T-helper 17 cell (primary cell): ENCODE results near the gene MEAF6. TPM values are rescaled to one million over a fixed set of nuclear protein-coding genes. Genes with fewer than 3 reads are reported as not detected.
"Not testable (repeated sequence)": the region's sequence is repeated elsewhere in the genome, so short reads cannot be mapped to it uniquely, and the experiment has no call there.

Experiments used
- ATAC-seq: fragments of 150-1000 bp; cut with Tn5 transposase; 2 replicates; pipeline ENCODE4 v1.10.0; 2021; ENCODE audit warnings: mild to moderate bottlenecking, moderate library complexity
- DNase-seq, 3 donors: peaks; one replicate each; pipeline versions ENCODE4 v3.0.0 to v3.0.0-alpha.2; 2020 to 2021
- H3K9me3 ChIP-seq: one replicate; pipeline ENCODE4 v1.7.0; 2013; ENCODE audit warnings: low read length, mild to moderate bottlenecking; ENCODE audit not compliant: control insufficient read depth, poor library complexity, severe bottlenecking
- H3K27ac Mint-ChIP-seq: one replicate; pipeline ENCODE4 v1.8.0; 2022; ENCODE audit warnings: mild to moderate bottlenecking, moderate library complexity, mixed read lengths
- H3K27me3 Mint-ChIP-seq: one replicate; pipeline ENCODE4 v1.8.0; 2022; ENCODE audit warnings: mixed read lengths
- H3K36me3 Mint-ChIP-seq: one replicate; pipeline ENCODE4 v1.8.0; 2022; ENCODE audit warnings: low read depth, mixed read lengths
- H3K4me1 Mint-ChIP-seq: one replicate; pipeline ENCODE4 v1.8.0; 2022; ENCODE audit warnings: mild to moderate bottlenecking, mixed read lengths
- H3K4me3 Mint-ChIP-seq: one replicate; pipeline ENCODE4 v1.8.0; 2022; ENCODE audit warnings: mild to moderate bottlenecking, moderate library complexity, mixed read lengths
- total RNA-seq, 4 donors: library from RNA in 2 of 4; stranded (reverse) in 2 of 4; gene quantifications; one replicate each; pipeline ENCODE4 v1.2.3 and lab custom pipeline; 2022 to 2026

The MEAF6 gene
- total RNA-seq, 2 donors from 2014 or later = 54.7 to 58.0 TPM

- Mint-ChIP-seq H3K27ac (peak overlapping the region; percentile 91), H3K36me3 (peaks cover 2% of the 10 kb centered on the region), H3K4me3 (peak overlapping the region; percentile 98), H3K4me1 (peaks cover 26% of the 10 kb centered on the region), H3K27me3 (no peaks in the 10 kb centered on the region)
- no peak for DNase-seq
- ATAC-seq = no peak
- no peaks in the 10 kb centered on the region for H3K9me3 ChIP-seq
These were observed 844 bp upstream of the MEAF6 start for GRCh38 chr1:37515185-37516034.

- DNase-seq = peak; percentile 11 to 31 (median 24)
- Mint-ChIP-seq H3K27me3 (no peaks in the 10 kb centered on the region), H3K36me3 (peaks cover 2% of the 10 kb centered on the region), H3K4me1 (peaks cover 32% of the 10 kb centered on the region), H3K27ac (peak overlapping the region; percentile 93), H3K4me3 (peak overlapping the region; percentile 98)
- ATAC-seq = peak; percentile 20
- H3K9me3 ChIP-seq = no peaks in the 10 kb centered on the region
These were observed 694 bp downstream of the MEAF6 start for GRCh38 chr1:37513795-37514349.

GRCh38 chr1:37509181-37509580 lies 5.4 kb downstream of the MEAF6 start:
- Mint-ChIP-seq H3K4me1 (peaks cover 27% of the 10 kb centered on the region), H3K4me3 (no peak overlapping the region), H3K36me3 (peaks cover 5% of the 10 kb centered on the region), H3K27ac (peak overlapping the region; percentile 56), H3K27me3 (no peaks in the 10 kb centered on the region)
- DNase-seq (no peak), ATAC-seq (no peak)
- H3K9me3 ChIP-seq = no peaks in the 10 kb centered on the region

- Mint-ChIP-seq H3K36me3 (peaks cover 4% of the 10 kb centered on the region), H3K27ac (peak overlapping the region; percentile 16), H3K4me3 (no peak overlapping the region), H3K27me3 (no peaks in the 10 kb centered on the region), H3K4me1 (peaks cover 12% of the 10 kb centered on the region)
- ATAC-seq (no peak), DNase-seq (no peak)
- no peaks in the 10 kb centered on the region for H3K9me3 ChIP-seq
These were observed 7.8 kb downstream of the MEAF6 start for GRCh38 chr1:37506740-37507139.

GRCh38 chr1:37502791-37503190 lies 11.8 kb downstream of the MEAF6 start:
- H3K27ac Mint-ChIP-seq = not testable (repeated sequence)

GRCh38 chr1:37502104-37502503 lies 12.5 kb downstream of the MEAF6 start:
- Mint-ChIP-seq H3K27ac (peak overlapping the region; percentile 39), H3K4me1 (peaks cover 3% of the 10 kb centered on the region), H3K27me3 (no peaks in the 10 kb centered on the region), H3K4me3 (no peak overlapping the region), H3K36me3 (no peaks in the 10 kb centered on the region)
- no peaks in the 10 kb centered on the region for H3K9me3 ChIP-seq
- no peak for ATAC-seq
- DNase-seq = no peak

More at GRCh38 chr1:37502791-37503190, 11.8 kb downstream of the MEAF6 start:
- H3K4me1 Mint-ChIP-seq, DNase-seq, ATAC-seq, H3K4me3 Mint-ChIP-seq, H3K27me3 Mint-ChIP-seq, H3K36me3 Mint-ChIP-seq, H3K9me3 ChIP-seq: not testable (repeated sequence)

- ATAC-seq (no peak), DNase-seq (no peak)
- Mint-ChIP-seq H3K27me3 (no peaks in the 10 kb centered on the region), H3K36me3 (no peaks in the 10 kb centered on the region), H3K4me3 (no peak overlapping the region), H3K4me1 (peaks cover 3% of the 10 kb centered on the region), H3K27ac (peak overlapping the region; percentile 39)
- no peaks in the 10 kb centered on the region for H3K9me3 ChIP-seq
These were observed 12.9 kb downstream of the MEAF6 start for GRCh38 chr1:37501661-37502060.

GRCh38 chr1:37498872-37499617 lies 15.5 kb downstream of the MEAF6 start:
- Mint-ChIP-seq H3K27ac (no peak overlapping the region), H3K36me3 (no peaks in the 10 kb centered on the region), H3K27me3 (no peaks in the 10 kb centered on the region), H3K4me1 (peaks cover 2% of the 10 kb centered on the region), H3K4me3 (no peak overlapping the region)
- DNase-seq (no peak), ATAC-seq (no peak)
- H3K9me3 ChIP-seq = no peaks in the 10 kb centered on the region

- H3K27ac Mint-ChIP-seq = no peak overlapping the region
- peaks cover 5% of the 10 kb centered on the region for H3K4me1 Mint-ChIP-seq
- DNase-seq (no peak), ATAC-seq (no peak)
- H3K4me3 Mint-ChIP-seq = no peak overlapping the region
- peaks cover 3% of the 10 kb centered on the region for H3K36me3 Mint-ChIP-seq
- H3K9me3 ChIP-seq = no peaks in the 10 kb centered on the region
- H3K27me3 Mint-ChIP-seq = no peaks in the 10 kb centered on the region
These were observed 16.7 kb downstream of the MEAF6 start for GRCh38 chr1:37497832-37498231.

GRCh38 chr1:37495875-37496274 lies 18.7 kb downstream of the MEAF6 start:
- peaks cover 5% of the 10 kb centered on the region for H3K4me1 Mint-ChIP-seq
- DNase-seq (no peak), ATAC-seq (no peak)
- no peaks in the 10 kb centered on the region for H3K27me3 Mint-ChIP-seq
- no peak overlapping the region for H3K27ac Mint-ChIP-seq
- peaks cover 3% of the 10 kb centered on the region for H3K36me3 Mint-ChIP-seq
- no peak overlapping the region for H3K4me3 Mint-ChIP-seq
- no peaks in the 10 kb centered on the region for H3K9me3 ChIP-seq

GRCh38 chr1:37493336-37494098 lies 21.0 kb downstream of the MEAF6 start:
- ATAC-seq (no peak), DNase-seq (no peak)
- Mint-ChIP-seq H3K4me3 (no peak overlapping the region), H3K36me3 (peaks cover 5% of the 10 kb centered on the region), H3K27me3 (no peaks in the 10 kb centered on the region), H3K4me1 (peaks cover 5% of the 10 kb centered on the region), H3K27ac (peak overlapping the region; percentile 37)
- no peaks in the 10 kb centered on the region for H3K9me3 ChIP-seq

- H3K4me3 Mint-ChIP-seq = peak overlapping the region; percentile 50
- H3K27me3 Mint-ChIP-seq = no peaks in the 10 kb centered on the region
- ATAC-seq = no peak
- DNase-seq = no peak
- H3K27ac Mint-ChIP-seq = peak overlapping the region; percentile 73
- peaks cover 4% of the 10 kb centered on the region for H3K36me3 Mint-ChIP-seq
- peaks cover 13% of the 10 kb centered on the region for H3K4me1 Mint-ChIP-seq
- H3K9me3 ChIP-seq = no peaks in the 10 kb centered on the region
These were observed 27.0 kb downstream of the MEAF6 start for GRCh38 chr1:37487619-37487984.
